ENCODE measurements around the gene OST4. TPM values are rescaled to one million over a fixed set of nuclear protein-coding genes. Genes with fewer than 3 reads are reported as not detected.

OST4 gene
- total RNA-seq, 1 donor from 2014 or later, result 379 TPM

- peak within 1 kb of the TSS; percentile 65 for H3K4me3 Mint-ChIP-seq (ENCODE audit: unreplicated experiment)
- no peak within 1 kb of the TSS for H3K27ac Mint-ChIP-seq (ENCODE audit: unreplicated experiment)
- H3K9me3 Mint-ChIP-seq (ENCODE audit: unreplicated experiment), result no peaks in the 10 kb centered on the region
- DNase-seq (ENCODE audit: low spot score), result peak; percentile 44
- peak; percentile 64 for TF ChIP-seq CTCF (IDR thresholded peaks at IDR 0.05; ENCODE audit: unreplicated experiment)
- no peaks in the 10 kb centered on the region for H3K36me3 Mint-ChIP-seq (ENCODE audit: low read depth, unreplicated experiment)
- peaks cover 9% of the 10 kb centered on the region for H3K27me3 Mint-ChIP-seq (ENCODE audit: unreplicated experiment)
- peaks cover 5% of the 10 kb centered on the region for H3K4me1 Mint-ChIP-seq (ENCODE audit: unreplicated experiment)
Observed at GRCh38 chr2:27086724-27087593, 15.5 kb upstream of the OST4 start, which contains the start of gene KHK. KHK (plus strand) TSS chr2:27086772; CDS start chr2:27087260, 488 bp downstream.

GRCh38 chr2:27086090-27086723, 14.8 kb upstream of the OST4 start:
- Mint-ChIP-seq H3K36me3 (ENCODE audit: low read depth, unreplicated experiment) (no peaks in the 10 kb centered on the region), H3K9me3 (ENCODE audit: unreplicated experiment) (no peaks in the 10 kb centered on the region), H3K27ac (ENCODE audit: unreplicated experiment) (no peak overlapping the region), H3K4me3 (ENCODE audit: unreplicated experiment) (no peak overlapping the region), H3K4me1 (ENCODE audit: unreplicated experiment) (peaks cover 8% of the 10 kb centered on the region), H3K27me3 (ENCODE audit: unreplicated experiment) (peaks cover 6% of the 10 kb centered on the region)
- peak; percentile 100 for DNase-seq (ENCODE audit: low spot score)
- peak; percentile 99 for TF ChIP-seq CTCF (IDR thresholded peaks at IDR 0.05; ENCODE audit: unreplicated experiment)

- no peaks in the 10 kb centered on the region for H3K36me3 Mint-ChIP-seq (ENCODE audit: low read depth, unreplicated experiment)
- H3K27ac Mint-ChIP-seq (ENCODE audit: unreplicated experiment), result no peak overlapping the region
- no peak for TF ChIP-seq CTCF (IDR thresholded peaks at IDR 0.05; ENCODE audit: unreplicated experiment)
- H3K9me3 Mint-ChIP-seq (ENCODE audit: unreplicated experiment), result no peaks in the 10 kb centered on the region
- DNase-seq (ENCODE audit: low spot score), result peak; percentile 51
- H3K4me3 Mint-ChIP-seq (ENCODE audit: unreplicated experiment), result peak overlapping the region; percentile 57
- peaks cover 8% of the 10 kb centered on the region for H3K27me3 Mint-ChIP-seq (ENCODE audit: unreplicated experiment)
- H3K4me1 Mint-ChIP-seq (ENCODE audit: unreplicated experiment), result peaks cover 13% of the 10 kb centered on the region
Observed at GRCh38 chr2:27085673-27086089, 14.2 kb upstream of the OST4 start.

- DNase-seq (ENCODE audit: low spot score), result no peak
- Mint-ChIP-seq H3K36me3 (ENCODE audit: low read depth, unreplicated experiment) (no peaks in the 10 kb centered on the region), H3K27ac (ENCODE audit: unreplicated experiment) (peak overlapping the region; percentile 52), H3K27me3 (ENCODE audit: unreplicated experiment) (peaks cover 10% of the 10 kb centered on the region), H3K4me1 (ENCODE audit: unreplicated experiment) (peaks cover 13% of the 10 kb centered on the region), H3K4me3 (ENCODE audit: unreplicated experiment) (peak overlapping the region; percentile 57), H3K9me3 (ENCODE audit: unreplicated experiment) (no peaks in the 10 kb centered on the region)
- TF ChIP-seq CTCF (IDR thresholded peaks at IDR 0.05; ENCODE audit: unreplicated experiment), result no peak
Observed at GRCh38 chr2:27085062-27085672, 13.7 kb upstream of the OST4 start.

Measured in endothelial cell (in vitro differentiated cells).